ENCODE results near the gene TNFRSF19.

GRCh38 chr13:23701186-23701585 is 131.0 kb downstream of the TNFRSF19 start:
- no peak for TF ChIP-seq ZFP37 (tag by site-specific recombination; IDR thresholded peaks at IDR 0.05)
- no peak for TF ChIP-seq CTCF (tag by site-specific recombination; IDR thresholded peaks at IDR 0.05)
- no peak for TF ChIP-seq ZNF391 (tag by site-specific recombination; IDR thresholded peaks at IDR 0.05; ENCODE audit: borderline replicate concordance, low read depth)
- no peak for TF ChIP-seq ZNF558 (tag by site-specific recombination; IDR thresholded peaks at IDR 0.05)
- TF ChIP-seq ZNF621 (tag by site-specific recombination; IDR thresholded peaks at IDR 0.05), result no peak
- no peak for TF ChIP-seq HIC1 (tag by site-specific recombination; IDR thresholded peaks at IDR 0.05)
- no peak for TF ChIP-seq ZNF426 (tag by site-specific recombination; IDR thresholded peaks at IDR 0.05)
- TF ChIP-seq ZBTB8A (tag by site-specific recombination; IDR thresholded peaks at IDR 0.05), result no peak
- TF ChIP-seq ZNF292 (tag by site-specific recombination; IDR thresholded peaks at IDR 0.05; ENCODE audit: borderline replicate concordance, low read depth), result no peak
- no peak for TF ChIP-seq KLF8 (tag by site-specific recombination; IDR thresholded peaks at IDR 0.05)
- TF ChIP-seq ATF2 (tag by site-specific recombination; IDR thresholded peaks at IDR 0.05; ENCODE audit: low read depth), result no peak
- no peak for TF ChIP-seq PBX3 (CRISPR knock-in tag; IDR thresholded peaks at IDR 0.05)

Data from HEK293 (cell line).